ENCODE results near the gene ATP8B1. TPM values are rescaled to one million over a fixed set of nuclear protein-coding genes. Genes with fewer than 3 reads are reported as not detected.

ATP8B1 gene
- total and polyA plus RNA-seq, 4 donors: 3.9 to 22.0 (median 5.7) TPM

- 93% methylated on average over 3 of the region's 3 CpGs for WGBS
- Histone ChIP-seq H3K9ac (ENCODE audit: low read depth in 1 of 2, low read length in 2 of 2) (no peak overlapping the region), H3K27ac (ENCODE audit: low read depth in 1 of 2, low read length in 2 of 2) (no peak overlapping the region), H3K4me1 (ENCODE audit: control insufficient read depth in 4 of 4, insufficient read depth in 4 of 4, low read length in 3 of 4) (no peaks in the 10 kb centered on the region), H3K4me3 (ENCODE audit: low read depth in 1 of 3, low read length in 3 of 3) (no peak overlapping the region), H3K27me3 (ENCODE audit: control insufficient read depth in 4 of 4, insufficient read depth in 4 of 4, low read length in 3 of 4) (no peaks in the 10 kb centered on the region), H3K9me3 (ENCODE audit: control insufficient read depth in 4 of 4, low read length in 3 of 4) (no peaks in the 10 kb centered on the region), H3K36me3 (ENCODE audit: control insufficient read depth in 4 of 4, insufficient read depth in 3 of 4, low read depth in 1 of 4, low read length in 3 of 4) (no peaks in the 10 kb centered on the region)
- no peak for DNase-seq (ENCODE audit: low spot score)
- TF ChIP-seq CTCF (IDR thresholded peaks at IDR 0.05; ENCODE audit: low read depth, low read length, missing input control) (no peak), MAX (IDR thresholded peaks at IDR 0.05) (no peak), FOXA2 (IDR thresholded peaks at IDR 0.05) (no peak), SP1 (IDR thresholded peaks at IDR 0.05) (no peak), FOXA1 (IDR thresholded peaks at IDR 0.05) (no peak), GABPA (IDR thresholded peaks at IDR 0.05 in 1 of 2, conservative IDR thresholded peaks at IDR 0.05 in 1 of 2) (no peak), TAF1 (conservative IDR thresholded peaks at IDR 0.05) (no peak), REST (IDR thresholded peaks at IDR 0.05) (no peak), EGR1 (IDR thresholded peaks at IDR 0.05; ENCODE audit: low read depth in 2 of 2) (no peak)
- TF ChIP-seq, protein P1, sequence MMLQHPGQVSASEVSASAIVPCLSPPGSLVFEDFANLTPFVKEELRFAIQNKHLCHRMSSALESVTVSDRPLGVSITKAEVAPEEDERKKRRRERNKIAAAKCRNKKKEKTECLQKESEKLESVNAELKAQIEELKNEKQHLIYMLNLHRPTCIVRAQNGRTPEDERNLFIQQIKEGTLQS (IDR thresholded peaks at IDR 0.05): no peak
- TF ChIP-seq, protein P2, sequence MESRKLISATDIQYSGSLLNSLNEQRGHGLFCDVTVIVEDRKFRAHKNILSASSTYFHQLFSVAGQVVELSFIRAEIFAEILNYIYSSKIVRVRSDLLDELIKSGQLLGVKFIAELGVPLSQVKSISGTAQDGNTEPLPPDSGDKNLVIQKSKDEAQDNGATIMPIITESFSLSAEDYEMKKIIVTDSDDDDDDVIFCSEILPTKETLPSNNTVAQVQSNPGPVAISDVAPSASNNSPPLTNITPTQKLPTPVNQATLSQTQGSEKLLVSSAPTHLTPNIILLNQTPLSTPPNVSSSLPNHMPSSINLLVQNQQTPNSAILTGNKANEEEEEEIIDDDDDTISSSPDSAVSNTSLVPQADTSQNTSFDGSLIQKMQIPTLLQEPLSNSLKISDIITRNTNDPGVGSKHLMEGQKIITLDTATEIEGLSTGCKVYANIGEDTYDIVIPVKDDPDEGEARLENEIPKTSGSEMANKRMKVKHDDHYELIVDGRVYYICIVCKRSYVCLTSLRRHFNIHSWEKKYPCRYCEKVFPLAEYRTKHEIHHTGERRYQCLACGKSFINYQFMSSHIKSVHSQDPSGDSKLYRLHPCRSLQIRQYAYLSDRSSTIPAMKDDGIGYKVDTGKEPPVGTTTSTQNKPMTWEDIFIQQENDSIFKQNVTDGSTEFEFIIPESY (IDR thresholded peaks at IDR 0.05): no peak
These were observed 42.5 kb upstream of the ATP8B1 start for GRCh38 chr18:57845605-57846074.

GRCh38 chr18:57844319-57844718, 41.2 kb upstream of the ATP8B1 start:
- H3K36me3 ChIP-seq (ENCODE audit: control insufficient read depth in 4 of 4, insufficient read depth in 3 of 4, low read depth in 1 of 4, low read length in 3 of 4): no peaks in the 10 kb centered on the region
- no peaks in the 10 kb centered on the region for H3K27me3 ChIP-seq (ENCODE audit: control insufficient read depth in 4 of 4, insufficient read depth in 4 of 4, low read length in 3 of 4)
- TF ChIP-seq, protein P2 (IDR thresholded peaks at IDR 0.05): no peak
- TF ChIP-seq MAX (IDR thresholded peaks at IDR 0.05) (no peak), SP1 (IDR thresholded peaks at IDR 0.05) (no peak), HNF4A (conservative IDR thresholded peaks at IDR 0.05) (no peak), GABPA (IDR thresholded peaks at IDR 0.05 in 1 of 2, conservative IDR thresholded peaks at IDR 0.05 in 1 of 2) (no peak), FOXA2 (IDR thresholded peaks at IDR 0.05) (no peak), HNF4G (IDR thresholded peaks at IDR 0.05) (no peak), YY1 (IDR thresholded peaks at IDR 0.05) (no peak), RXRA (IDR thresholded peaks at IDR 0.05) (no peak), TAF1 (conservative IDR thresholded peaks at IDR 0.05) (no peak), NR2F2 (IDR thresholded peaks at IDR 0.05) (no peak), CTCF (IDR thresholded peaks at IDR 0.05; ENCODE audit: low read depth, low read length, missing input control) (no peak), JUND (IDR thresholded peaks at IDR 0.05) (no peak), RAD21 (IDR thresholded peaks at IDR 0.05) (no peak), EGR1 (IDR thresholded peaks at IDR 0.05; ENCODE audit: low read depth in 2 of 2) (no peak), FOXA1 (IDR thresholded peaks at IDR 0.05) (no peak)
- TF ChIP-seq, protein P1 (IDR thresholded peaks at IDR 0.05): no peak
- H3K9ac ChIP-seq (ENCODE audit: low read depth in 1 of 2, low read length in 2 of 2): no peak overlapping the region
- no peak for DNase-seq (ENCODE audit: low spot score)
- no peak overlapping the region for H3K27ac ChIP-seq (ENCODE audit: low read depth in 1 of 2, low read length in 2 of 2)
- no peaks in the 10 kb centered on the region for H3K4me1 ChIP-seq (ENCODE audit: control insufficient read depth in 4 of 4, insufficient read depth in 4 of 4, low read length in 3 of 4)
- no peak overlapping the region for H3K4me3 ChIP-seq (ENCODE audit: low read depth in 1 of 3, low read length in 3 of 3)
- no peaks in the 10 kb centered on the region for H3K9me3 ChIP-seq (ENCODE audit: control insufficient read depth in 4 of 4, low read length in 3 of 4)
- WGBS: 92% methylated on average over 7 of the region's 7 CpGs

Measured in liver (tissue), 9 donors.